GM10248 (cell line): ENCODE results near the gene ERMP1.

Source experiments
- CTCF ChIA-PET: fragments of 300-600 bp; sonication (Branson Sonifier 250); formaldehyde crosslinking; extraction: SDS; loops from one replicate; lab custom pipeline; 2021; ENCODE audit warnings: antibody characterized with exemption; lab: Yijun Ruan, JAX
- POLR2A ChIA-PET: fragments of 350-650 bp; sonication (Branson Sonifier 250); formaldehyde crosslinking; extraction: SDS; loops from one replicate; lab custom pipeline; 2020; ENCODE audit warnings: antibody characterized with exemption; lab: Yijun Ruan, JAX
- DNase-seq: peaks from one replicate; pipeline ENCODE4 v3.0.0; 2012; ENCODE audit errors: extremely low spot score
- TF ChIP-seq, protein P1 (sequence below): IDR thresholded peaks from 2 replicates; pipeline ENCODE4 v1.5.1; 2012; ENCODE audit warnings: mild to moderate bottlenecking, low read depth; ENCODE audit errors: extremely low read depth, missing control alignments, control extremely low read depth

ERMP1 gene

DNA sequence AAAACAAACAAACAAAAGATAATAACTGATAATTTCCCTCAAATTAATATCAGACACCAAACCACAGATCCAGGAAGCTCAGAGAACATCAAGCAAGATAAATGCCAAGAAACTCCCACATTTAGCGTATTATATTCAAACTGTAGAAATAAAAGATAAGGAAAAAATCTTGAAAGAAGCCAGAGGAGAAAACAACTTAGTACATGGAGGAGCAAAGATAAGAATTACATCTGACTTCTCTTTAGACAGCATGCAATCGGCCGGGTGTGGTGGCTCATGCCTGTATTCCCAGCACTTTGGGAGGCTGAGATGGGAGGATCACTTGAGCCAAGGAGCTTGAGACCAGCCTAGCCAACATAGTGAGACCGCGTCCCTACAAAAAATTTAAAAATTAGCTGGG is 40.5 kb upstream of the ERMP1 start:
- ChIA-PET CTCF (interaction anchor here (1.1 to 6.7 kb wide), 4 partner anchors 9 to 181 kb away, joined by 3 to 61 read pairs (median 4); no protein-coding TSS in a partner anchor), POLR2A (no interaction called here)
- TF ChIP-seq, protein P1, sequence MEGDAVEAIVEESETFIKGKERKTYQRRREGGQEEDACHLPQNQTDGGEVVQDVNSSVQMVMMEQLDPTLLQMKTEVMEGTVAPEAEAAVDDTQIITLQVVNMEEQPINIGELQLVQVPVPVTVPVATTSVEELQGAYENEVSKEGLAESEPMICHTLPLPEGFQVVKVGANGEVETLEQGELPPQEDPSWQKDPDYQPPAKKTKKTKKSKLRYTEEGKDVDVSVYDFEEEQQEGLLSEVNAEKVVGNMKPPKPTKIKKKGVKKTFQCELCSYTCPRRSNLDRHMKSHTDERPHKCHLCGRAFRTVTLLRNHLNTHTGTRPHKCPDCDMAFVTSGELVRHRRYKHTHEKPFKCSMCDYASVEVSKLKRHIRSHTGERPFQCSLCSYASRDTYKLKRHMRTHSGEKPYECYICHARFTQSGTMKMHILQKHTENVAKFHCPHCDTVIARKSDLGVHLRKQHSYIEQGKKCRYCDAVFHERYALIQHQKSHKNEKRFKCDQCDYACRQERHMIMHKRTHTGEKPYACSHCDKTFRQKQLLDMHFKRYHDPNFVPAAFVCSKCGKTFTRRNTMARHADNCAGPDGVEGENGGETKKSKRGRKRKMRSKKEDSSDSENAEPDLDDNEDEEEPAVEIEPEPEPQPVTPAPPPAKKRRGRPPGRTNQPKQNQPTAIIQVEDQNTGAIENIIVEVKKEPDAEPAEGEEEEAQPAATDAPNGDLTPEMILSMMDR: no peak
- no peak for DNase-seq

DNA sequence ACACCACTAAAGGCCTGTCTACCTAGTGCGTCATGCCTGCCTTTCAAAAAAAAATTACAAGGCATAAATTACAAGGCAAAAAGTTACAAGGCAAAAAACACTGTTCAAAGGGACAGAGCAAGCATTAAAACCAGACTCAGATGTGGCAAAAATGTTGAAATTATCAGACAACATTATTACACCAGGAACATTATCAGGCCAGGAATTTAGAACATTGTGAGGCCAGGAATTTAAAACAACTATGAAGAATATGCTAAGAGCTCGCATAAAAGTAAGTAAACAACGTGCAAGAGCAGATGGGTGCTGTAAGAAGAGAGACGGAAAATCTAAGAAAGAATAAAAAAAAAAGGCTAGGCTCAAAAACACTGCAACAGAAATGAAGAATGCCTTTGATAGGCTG is 39.6 kb upstream of the ERMP1 start:
- CTCF ChIA-PET: interaction anchor here (2.3 to 6.7 kb wide), 2 partner anchors 14 to 39 kb away, joined by 5 to 61 read pairs; partner anchors contain the start of gene ERMP1

DNA sequence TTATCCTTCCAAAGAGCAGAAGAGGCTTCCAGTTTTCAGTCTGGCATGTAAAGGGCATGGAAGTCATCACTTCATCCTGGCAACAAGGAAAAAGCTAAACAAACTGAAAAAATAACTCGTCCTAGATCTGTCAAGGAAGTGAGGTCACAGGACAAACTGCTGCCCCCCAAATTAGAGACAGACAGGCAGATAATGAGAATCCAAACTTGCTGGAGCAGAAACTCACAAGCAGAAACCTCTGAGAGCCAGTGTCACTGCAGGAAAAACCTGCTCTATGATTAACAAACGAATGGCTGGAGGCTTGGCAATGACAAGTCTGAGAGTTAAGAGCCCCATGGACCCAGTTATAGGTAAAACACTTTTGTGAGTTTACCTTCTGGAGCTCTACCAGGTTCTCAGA is 38.9 kb upstream of the ERMP1 start:
- TF ChIP-seq, protein P1: no peak
- CTCF ChIA-PET: interaction anchor here (1.2 to 6.7 kb wide), 3 partner anchors 9 to 38 kb away, joined by 4 to 61 read pairs (median 5); partner anchors contain the start of gene ERMP1
- POLR2A ChIA-PET: no interaction called here
- DNase-seq: no peak

More for the DNA sequence above, 39.6 kb upstream of the ERMP1 start:
- POLR2A ChIA-PET: no interaction called here
- TF ChIP-seq, protein P1: no peak
- no peak for DNase-seq

DNA sequence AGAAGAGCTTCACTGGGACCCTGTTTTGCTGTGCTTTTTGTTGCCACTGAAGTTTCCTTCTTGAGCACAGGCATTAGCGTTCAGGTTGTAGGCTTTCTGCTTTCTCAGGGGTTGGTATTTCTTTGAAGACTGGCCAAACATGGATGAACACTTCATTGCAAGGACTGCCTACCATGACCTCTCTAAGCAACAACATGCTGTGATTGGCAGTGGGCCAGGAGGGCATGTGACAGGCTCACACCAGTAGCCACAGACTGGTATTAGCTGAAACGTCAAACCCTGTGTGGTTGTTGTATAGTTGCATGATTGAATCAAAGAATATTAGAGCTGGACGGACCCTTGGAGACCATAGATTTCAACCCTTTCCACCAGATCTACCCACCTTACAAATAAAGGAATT is 37.8 kb upstream of the ERMP1 start:
- TF ChIP-seq, protein P1: no peak
- ChIA-PET CTCF (interaction anchor here (1.0 to 6.7 kb wide), 8 partner anchors 8 to 39 kb away, joined by 3 to 61 read pairs (median 4); partner anchors contain the start of gene ERMP1), POLR2A (no interaction called here)
- DNase-seq: no peak

DNA sequence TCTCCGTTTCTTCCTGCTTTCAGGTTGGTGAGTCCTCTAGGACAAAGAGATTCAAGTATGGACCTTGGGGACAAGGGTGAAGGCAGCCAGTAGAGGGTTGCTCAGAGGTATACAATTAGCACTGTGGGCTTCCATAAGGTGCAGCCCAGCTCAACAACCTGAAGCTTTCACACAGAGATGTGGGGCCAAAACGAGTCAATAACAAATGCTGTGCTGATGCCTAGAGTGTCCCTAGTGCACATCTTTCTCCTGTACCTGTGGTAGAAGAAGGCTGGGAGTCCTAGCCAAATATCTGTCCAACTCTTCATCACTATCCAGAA is 37.1 kb upstream of the ERMP1 start:
- POLR2A ChIA-PET: no interaction called here

DNA sequence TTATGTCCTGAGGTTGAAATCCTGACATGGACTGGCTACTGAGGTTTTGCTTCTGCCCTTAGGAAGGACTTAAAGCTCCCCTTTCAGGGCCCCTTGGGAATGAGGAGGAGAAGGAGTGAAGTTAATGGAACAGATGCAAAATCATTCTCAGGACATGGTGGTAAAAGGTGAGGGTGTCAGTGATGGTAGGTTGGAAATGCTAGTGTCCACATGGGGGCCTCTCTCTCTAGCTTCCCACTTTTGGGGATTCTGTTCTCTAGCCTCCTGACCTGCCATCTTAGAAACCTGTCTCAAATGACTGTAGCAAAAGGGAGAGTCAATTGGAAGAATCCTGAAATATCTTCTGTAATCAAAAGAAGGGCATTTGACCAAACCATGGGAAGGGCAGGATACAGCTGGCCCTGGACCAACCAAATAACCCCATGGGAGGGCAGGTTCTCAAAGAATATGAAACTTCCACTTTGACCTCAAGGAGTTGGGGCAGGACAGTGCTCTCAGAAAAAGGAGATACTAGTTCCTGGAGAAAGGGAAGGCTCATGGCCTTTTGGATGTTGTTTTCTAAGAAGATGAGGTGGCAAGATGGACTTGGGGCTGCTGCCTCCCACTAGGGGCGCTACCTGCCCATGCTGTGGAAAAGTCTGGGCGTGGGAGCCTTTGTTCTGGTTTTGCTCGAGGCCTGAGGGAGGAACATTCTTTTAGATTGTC is 36.5 kb upstream of the ERMP1 start:
- TF ChIP-seq, protein P1: peak; percentile 30
- DNase-seq: peak; percentile 52
- POLR2A ChIA-PET: no interaction called here
- CTCF ChIA-PET: interaction anchor here (0.8 to 6.7 kb wide), 10 partner anchors 10 to 185 kb away, joined by 3 to 61 read pairs (median 4); partner anchors contain the start of gene ERMP1

More for the DNA sequence above, 37.1 kb upstream of the ERMP1 start:
- no peak for DNase-seq
- TF ChIP-seq, protein P1: no peak
- CTCF ChIA-PET: interaction anchor here (0.8 to 6.7 kb wide), 10 partner anchors 10 to 185 kb away, joined by 3 to 61 read pairs (median 4); partner anchors contain the start of gene ERMP1
